AG04450 (cell line): ENCODE results near the gene CCDC9B. TPM values are rescaled to one million over a fixed set of nuclear protein-coding genes. Genes with fewer than 3 reads are reported as not detected.

Experiments used
- CTCF ChIA-PET: fragments of 300-600, 350-600 bp; formaldehyde crosslinking; extraction: SDS; loops from one replicate; lab custom pipeline; 2022; ENCODE audit warnings: antibody characterized with exemption, inconsistent platforms; lab: Charles Lee
- POLR2A ChIA-PET: fragments of 350-600 bp; formaldehyde crosslinking; extraction: SDS; loops from one replicate; lab custom pipeline; 2021; ENCODE audit warnings: antibody characterized with exemption, inconsistent platforms; lab: Yijun Ruan, JAX
- DNase-seq: peaks from one replicate; pipeline ENCODE4 v3.0.0-alpha.2; 2011; ENCODE audit warnings: low read depth, low spot score
- H3K27ac ChIP-seq: one replicate; pipeline ENCODE4 v1.5.1; 2012; ENCODE audit warnings: low read depth, low read length, control low read depth
- H3K27me3 ChIP-seq: one replicate; pipeline ENCODE4 v1.6.0; 2012; ENCODE audit warnings: low read length; ENCODE audit not compliant: control insufficient read depth, insufficient read depth
- H3K4me3 ChIP-seq: 2 replicates; pipeline ENCODE4 v1.5.1; 2011; ENCODE audit warnings: mild to moderate bottlenecking, low read depth, low read length, control low read depth
- H3K9me3 ChIP-seq: 2 replicates; pipeline ENCODE4 v1.5.1; 2012; ENCODE audit warnings: low read length; ENCODE audit not compliant: control insufficient read depth, insufficient read depth
- CTCF ChIP-seq: IDR thresholded peaks from 2 replicates; pipeline ENCODE4 v1.5.1; 2011; ENCODE audit warnings: low read depth, low read length, control low read depth, inconsistent platforms
- polyA plus RNA-seq: library from polyadenylated mRNA; depleted of rRNA; stranded (reverse); fragments of >200 nt; gene quantifications from 2 replicates; pipeline ENCODE4 v1.2.3, GENCODE V29; 2011

The CCDC9B gene
- polyA plus RNA-seq, 1 experiment, result 5.5 TPM

- ChIA-PET CTCF (interaction anchor here (0.7 to 6.9 kb wide), 7 partner anchors 12 to 78 kb away, joined by 3 to 56 read pairs (median 7); no protein-coding TSS in a partner anchor), POLR2A (interaction anchor here (1.3 kb wide), 1 partner anchor 11 kb away, joined by 5 read pairs; no protein-coding TSS in a partner anchor)
- Histone ChIP-seq H3K27ac (no peak overlapping the region), H3K9me3 (no peaks in the 10 kb centered on the region), H3K27me3 (peaks cover 56% of the 10 kb centered on the region), H3K4me3 (no peak overlapping the region)
- no peak for DNase-seq
- TF ChIP-seq CTCF, result no peak
Observed at GRCh38 chr15:40290545-40290917, 50.2 kb downstream of the CCDC9B start.

- Histone ChIP-seq H3K27ac (no peak overlapping the region), H3K9me3 (no peaks in the 10 kb centered on the region), H3K27me3 (peaks cover 50% of the 10 kb centered on the region), H3K4me3 (no peak overlapping the region)
- POLR2A ChIA-PET, result no interaction called here
- CTCF ChIA-PET, result interaction anchor here (1.4 to 6.9 kb wide), 3 partner anchors 9 to 15 kb away, joined by 5 to 56 read pairs (median 6); no protein-coding TSS in a partner anchor
- no peak for TF ChIP-seq CTCF
- no peak for DNase-seq
Observed at GRCh38 chr15:40289140-40289775, 51.5 kb downstream of the CCDC9B start.

GRCh38 chr15:40287968-40288367, 52.8 kb downstream of the CCDC9B start:
- TF ChIP-seq CTCF, result no peak
- ChIA-PET POLR2A (no interaction called here), CTCF (interaction anchor here (0.6 to 6.9 kb wide), 2 partner anchors 14 to 70 kb away, joined by 3 to 56 read pairs; no protein-coding TSS in a partner anchor)
- Histone ChIP-seq H3K4me3 (no peak overlapping the region), H3K9me3 (no peaks in the 10 kb centered on the region; the same call in 1 of the 2 replicates), H3K27ac (no peak overlapping the region), H3K27me3 (peaks cover 51% of the 10 kb centered on the region)
- no peak for DNase-seq

- no peak for TF ChIP-seq CTCF
- Histone ChIP-seq H3K4me3 (no peak overlapping the region), H3K27me3 (peaks cover 55% of the 10 kb centered on the region), H3K9me3 (no peaks in the 10 kb centered on the region; the same call in 1 of the 2 replicates), H3K27ac (no peak overlapping the region)
- ChIA-PET POLR2A (no interaction called here), CTCF (interaction anchor here (0.6 to 6.9 kb wide), 3 partner anchors 10 to 69 kb away, joined by 3 to 56 read pairs (median 3); no protein-coding TSS in a partner anchor)
- DNase-seq, result no peak
Observed at GRCh38 chr15:40287505-40287904, 53.2 kb downstream of the CCDC9B start.

GRCh38 chr15:40286794-40287193, 53.9 kb downstream of the CCDC9B start:
- H3K4me3 ChIP-seq, result no peak overlapping the region
- ChIA-PET POLR2A (no interaction called here), CTCF (interaction anchor here (1.5 to 6.9 kb wide), 2 partner anchors 9 to 13 kb away, joined by 3 to 56 read pairs; no protein-coding TSS in a partner anchor)
- DNase-seq, result no peak
- peaks cover 53% of the 10 kb centered on the region for H3K27me3 ChIP-seq
- no peak overlapping the region for H3K27ac ChIP-seq
- TF ChIP-seq CTCF, result no peak
- no peaks in the 10 kb centered on the region; the same call in 1 of the 2 replicates for H3K9me3 ChIP-seq
